Suppressor macrophage treated with lipopolysaccharide for 1 hour (primary cell): ENCODE data around the gene CRYAA.
"Not testable (repeated sequence)": the region's sequence is repeated elsewhere in the genome, so short reads cannot be mapped to it uniquely, and the experiment has no call there.

Experiments used
- DNase-seq, 3 donors: peaks; one replicate each; pipeline ENCODE4 v3.0.0-alpha.2; 2020 to 2022

The CRYAA gene

DNA sequence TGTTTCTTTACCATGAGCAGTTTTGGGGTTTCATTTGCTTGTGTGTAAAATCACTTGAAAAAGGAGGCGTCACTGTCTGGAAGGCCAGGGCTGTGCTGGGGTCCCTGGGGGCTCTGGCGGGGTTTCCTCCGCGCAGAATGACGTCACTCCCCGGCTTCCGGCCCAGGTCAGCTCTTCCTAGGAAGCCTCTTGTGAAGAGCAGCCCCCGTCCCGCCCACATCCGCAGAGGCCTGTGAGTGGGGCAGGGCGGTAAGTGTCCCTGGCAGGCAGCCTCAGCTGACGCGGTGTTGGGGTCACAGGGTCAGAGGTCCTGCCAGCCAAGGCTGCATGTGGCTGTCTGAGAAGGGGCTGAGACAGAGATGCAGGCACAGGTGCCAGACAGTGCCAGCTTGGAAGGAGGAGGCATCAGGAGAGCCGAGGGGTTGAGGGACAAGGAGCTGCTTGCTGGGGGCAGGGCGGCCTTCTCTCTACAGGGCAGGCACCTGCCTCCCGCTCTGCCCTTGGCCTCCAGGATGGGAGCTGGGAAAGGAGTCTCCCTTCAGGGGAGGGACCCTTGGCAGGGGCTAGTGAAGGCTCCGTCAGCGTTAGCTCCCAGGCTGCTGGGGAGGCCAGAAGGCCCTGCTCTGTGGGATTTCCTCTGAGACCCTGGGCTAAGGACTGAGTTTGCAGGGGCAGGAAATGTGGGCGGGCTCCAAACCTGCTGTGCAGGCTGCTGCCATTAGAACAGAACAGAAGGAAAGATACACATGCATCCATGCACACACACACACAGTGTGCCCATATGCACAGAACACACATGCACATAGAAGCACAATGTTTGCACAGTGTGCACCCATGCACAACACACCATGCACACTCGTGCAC, 8.5 kb downstream of the CRYAA start:
- DNase-seq = not testable (repeated sequence)

DNA sequence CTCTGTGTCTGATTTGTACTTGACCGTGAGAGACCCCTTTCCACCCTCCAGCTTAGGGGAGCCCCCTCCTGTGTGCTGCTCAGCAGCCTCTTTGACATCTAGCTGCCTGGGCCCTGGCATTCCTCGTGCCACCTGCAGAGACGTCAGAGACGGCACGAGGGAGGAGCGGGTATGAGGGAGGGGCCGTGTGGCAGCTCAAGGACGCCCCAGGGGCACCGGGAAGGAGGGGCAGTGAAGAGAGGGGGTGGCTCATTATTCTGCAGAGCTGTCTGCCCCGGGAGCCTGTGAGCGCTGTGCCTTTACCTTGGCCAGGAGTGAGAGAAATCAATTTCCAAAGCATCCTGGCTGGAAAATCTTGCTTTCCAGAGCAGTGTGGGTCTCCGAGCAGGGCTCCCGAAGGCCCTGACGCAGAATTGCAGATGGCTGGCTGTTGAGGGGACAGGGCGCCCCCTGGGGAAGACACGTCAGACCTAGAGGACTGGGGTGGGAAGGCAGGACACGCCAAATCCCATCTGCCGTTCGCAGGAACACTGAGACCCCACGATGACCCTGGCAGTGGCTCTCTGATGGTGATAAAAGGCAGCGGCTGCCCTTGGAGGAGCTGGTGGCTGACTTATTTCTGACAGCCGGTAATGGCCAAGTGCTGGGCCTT, 9.5 kb downstream of the CRYAA start:
- not testable (repeated sequence) for DNase-seq

DNA sequence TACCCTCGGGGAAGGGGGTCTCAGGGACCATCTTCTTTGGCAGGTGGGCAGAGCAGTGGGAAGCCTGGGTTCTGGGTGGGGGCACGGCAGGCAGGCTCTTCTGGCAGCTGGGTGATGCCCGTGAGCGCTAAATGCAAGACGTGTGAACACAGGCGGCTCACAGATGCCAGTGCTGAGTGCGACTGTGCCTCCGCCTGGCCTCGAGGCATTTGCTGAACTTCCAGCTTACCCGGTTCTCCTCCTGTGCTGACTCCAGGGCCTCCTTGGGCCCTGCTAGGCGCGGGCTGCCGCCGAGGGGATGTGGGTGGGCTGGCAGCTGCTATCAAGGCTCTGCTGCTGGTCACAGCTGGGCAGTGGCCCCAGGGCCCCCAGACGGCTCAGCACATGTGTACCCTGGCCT, 12.2 kb downstream of the CRYAA start:
- DNase-seq = not testable (repeated sequence)

DNA sequence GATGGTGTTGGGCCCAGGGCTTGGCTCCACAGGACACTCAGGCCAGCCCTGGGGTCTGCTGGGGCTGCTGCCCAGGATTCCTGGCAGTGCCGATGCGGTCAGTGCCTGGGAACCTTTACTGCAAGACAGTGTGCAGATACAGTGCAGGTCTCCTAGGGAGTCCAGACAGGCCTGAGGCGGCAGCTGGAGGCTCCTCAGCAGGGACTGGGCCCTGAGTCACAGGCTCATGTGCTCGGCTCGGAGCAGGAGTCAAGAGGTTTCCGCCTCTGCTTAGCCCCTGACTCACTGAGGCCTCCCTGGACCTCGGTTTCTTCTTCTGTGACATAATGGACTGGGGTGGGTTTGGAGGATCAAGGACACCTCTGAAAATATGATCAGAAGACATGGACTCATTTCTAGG, 18.5 kb downstream of the CRYAA start:
- not testable (repeated sequence) for DNase-seq

DNA sequence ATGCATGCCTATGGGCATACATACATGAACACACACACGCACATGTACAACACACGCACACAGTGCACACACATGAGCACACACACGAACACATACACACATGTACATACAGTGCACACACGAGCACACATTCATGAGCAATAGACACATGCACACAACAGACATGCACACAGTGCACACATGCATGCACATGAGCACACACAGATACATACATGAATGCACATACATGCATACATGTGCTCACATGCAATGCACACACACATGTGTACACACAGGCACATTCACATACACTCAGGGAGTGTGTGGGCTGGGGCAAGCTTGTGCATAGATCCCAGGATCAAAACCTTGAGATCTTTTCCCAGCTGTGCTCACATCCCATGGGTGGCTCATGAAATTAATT, 18.9 kb downstream of the CRYAA start:
- no peak for DNase-seq

DNA sequence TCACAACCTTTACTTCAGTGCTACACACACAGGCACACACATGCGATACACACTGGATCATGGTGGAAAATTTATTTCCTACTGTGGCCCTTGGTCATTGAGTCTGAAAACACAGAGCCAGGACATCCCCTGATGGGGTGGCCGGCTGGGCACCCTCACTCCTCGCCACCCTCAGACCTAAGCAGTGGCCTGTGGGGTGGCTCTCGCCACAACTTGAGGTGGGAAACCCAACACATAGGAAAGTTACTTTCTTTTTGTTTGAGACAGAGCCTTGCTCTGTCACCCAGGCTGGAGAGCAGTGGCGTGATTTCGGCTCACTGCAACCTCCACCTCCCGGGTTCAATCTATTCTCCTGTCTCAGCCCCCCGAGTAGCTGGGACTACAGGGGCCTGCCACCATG, 19.4 kb downstream of the CRYAA start:
- DNase-seq = no peak

DNA sequence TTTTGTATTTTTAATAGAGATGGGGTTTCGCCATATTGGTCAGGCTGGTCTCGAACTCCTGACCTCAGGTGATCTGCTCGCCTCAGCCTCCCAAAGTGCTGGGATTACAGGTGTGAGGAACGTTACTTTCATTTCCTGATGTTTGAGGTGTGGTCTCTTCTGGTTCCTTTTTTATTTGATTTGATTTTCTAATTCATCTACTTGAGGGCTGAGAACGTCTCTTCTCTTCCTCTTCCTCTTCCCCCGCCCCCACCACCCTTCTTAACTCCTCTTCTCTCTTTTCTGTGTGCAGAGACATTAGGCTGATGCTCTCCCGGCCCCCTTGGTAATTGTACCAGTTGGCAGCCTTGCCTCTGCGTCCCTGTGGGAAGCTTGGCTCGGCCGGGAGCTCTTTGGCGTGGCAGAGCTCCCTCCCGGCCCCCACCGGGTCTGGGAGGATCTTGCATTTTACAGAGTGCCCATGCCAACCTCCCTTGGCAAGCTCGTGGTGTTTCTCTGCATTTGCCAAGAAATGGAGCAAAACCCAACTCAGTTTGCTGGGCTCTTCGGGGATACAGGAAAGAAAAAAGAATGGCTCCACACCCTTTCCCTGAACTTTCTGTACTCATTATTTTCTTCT, 19.9 kb downstream of the CRYAA start:
- no peak for DNase-seq

DNA sequence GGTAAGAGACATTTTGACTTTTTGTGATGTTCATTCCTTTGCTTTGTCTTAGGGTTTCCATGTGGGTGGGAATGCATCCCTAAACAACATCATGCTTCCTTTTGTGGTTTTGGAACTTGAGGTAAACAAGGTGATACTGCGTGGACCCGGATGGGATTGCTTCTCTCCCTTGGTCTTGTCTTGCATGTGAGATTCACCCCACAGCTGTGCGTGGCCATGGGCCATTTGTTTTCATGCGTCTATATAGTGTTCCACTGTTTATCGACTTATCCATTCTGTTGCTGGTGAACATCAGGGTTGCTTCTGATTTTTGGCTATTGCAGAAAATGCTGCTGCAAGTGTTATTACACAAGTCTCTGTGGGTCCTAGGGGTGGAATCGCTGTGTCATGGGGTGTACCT, 21.1 kb downstream of the CRYAA start:
- no peak for DNase-seq

DNA sequence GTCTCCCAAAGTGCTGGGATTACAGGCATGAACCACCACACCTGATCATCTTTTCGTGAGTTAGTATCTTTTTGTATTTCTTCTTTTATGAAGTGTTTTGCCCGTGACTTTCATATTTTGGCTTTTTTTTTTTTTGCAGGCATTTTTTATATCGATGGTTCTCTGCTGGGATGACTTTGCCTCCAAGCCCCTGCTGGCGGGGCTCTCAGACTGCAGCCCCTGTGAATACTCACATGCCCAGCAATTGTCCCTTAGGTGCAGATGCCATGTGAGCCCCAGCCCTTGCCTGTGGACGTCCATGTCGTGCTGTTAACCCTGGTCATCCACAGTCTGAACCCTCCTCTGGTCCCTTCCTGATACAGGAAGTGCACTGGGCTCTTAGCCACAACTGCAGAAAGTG, 21.7 kb downstream of the CRYAA start:
- no peak for DNase-seq

DNA sequence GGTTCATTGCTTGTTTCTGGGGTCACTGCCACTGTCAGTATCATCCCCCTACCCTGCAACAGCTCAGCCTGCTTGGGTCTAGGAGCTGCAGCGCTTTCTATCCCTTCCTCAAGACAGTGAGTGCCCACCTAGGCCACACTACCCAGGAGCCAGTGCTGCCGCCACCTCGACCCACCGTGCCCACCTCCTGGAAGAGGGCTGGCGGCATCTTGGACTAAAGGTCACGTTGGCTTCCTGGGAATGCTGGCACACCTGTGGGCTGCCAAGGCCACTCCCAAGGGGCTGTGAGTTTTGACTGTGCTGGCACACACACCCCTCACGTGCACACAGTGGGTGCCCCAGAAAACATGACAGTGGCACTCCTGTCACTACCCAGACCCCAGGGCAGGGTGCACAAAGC, 22.1 kb downstream of the CRYAA start:
- no peak for DNase-seq

DNA sequence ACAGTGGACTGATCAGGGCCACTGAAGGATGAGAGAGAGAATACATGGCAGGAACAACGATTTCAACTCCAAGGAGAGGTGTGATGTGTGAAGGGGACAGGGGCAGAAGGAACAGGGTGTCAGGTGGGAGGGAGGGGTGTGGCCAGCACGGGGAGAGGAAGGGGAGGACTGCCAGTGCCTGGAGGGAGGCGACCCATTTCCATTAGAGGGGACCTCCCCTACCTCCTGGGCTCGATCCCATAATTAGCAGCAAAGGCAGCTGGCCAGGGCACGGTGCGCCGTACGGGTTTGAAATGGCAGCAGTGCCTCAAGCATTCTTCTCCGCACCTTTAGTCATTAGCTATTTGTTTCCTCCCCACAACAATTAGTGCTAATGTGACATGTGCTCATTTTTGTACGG, 22.7 kb downstream of the CRYAA start:
- no peak for DNase-seq

DNA sequence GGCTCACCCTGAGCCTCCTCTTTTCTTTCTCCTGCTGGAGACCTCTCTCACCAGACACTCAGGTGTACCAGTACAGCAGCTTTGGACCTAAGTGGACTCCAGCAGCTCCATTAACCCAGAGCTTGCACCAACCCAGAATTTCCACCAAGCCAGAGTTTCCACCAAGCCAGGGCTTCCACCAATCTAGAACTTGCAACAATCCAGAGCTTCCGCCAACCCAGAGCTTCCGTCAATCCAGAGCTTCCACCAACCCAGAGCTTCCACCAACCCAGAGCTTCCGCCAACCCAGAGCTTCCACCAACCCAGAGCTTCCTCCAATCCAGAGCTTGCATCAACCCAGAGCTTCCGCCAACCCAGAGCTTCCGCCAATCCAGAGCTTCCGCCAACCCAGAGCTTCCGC, 23.2 kb downstream of the CRYAA start:
- no peak for DNase-seq

DNA sequence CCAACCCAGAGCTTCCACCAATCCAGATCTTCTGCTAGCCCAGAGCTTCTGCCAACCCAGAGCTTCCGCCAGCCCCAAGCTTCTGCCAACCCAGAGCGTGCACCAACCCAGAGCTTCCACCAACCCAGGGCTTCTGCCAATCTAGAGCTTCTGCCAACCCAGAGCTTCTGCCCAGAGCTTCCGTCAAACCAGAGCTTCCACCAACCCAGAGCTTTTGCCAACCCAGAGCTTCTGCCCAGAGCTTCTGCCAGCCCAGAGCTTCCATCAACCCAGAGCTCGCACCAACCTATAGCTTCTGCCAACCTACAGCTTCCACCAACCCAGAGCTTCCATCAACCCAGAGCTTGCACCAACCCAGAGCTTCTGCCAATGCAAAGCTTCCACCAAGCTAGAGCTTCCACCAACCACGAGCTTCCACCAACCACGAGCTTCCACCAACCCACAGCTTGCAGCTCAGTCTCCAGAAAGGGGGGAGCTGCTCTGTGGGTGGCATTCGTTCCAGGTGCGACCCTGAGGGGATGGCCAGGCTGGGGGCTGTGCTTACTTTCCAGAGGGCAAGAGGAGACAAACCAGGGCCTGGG, 23.8 kb downstream of the CRYAA start:
- no peak for DNase-seq

DNA sequence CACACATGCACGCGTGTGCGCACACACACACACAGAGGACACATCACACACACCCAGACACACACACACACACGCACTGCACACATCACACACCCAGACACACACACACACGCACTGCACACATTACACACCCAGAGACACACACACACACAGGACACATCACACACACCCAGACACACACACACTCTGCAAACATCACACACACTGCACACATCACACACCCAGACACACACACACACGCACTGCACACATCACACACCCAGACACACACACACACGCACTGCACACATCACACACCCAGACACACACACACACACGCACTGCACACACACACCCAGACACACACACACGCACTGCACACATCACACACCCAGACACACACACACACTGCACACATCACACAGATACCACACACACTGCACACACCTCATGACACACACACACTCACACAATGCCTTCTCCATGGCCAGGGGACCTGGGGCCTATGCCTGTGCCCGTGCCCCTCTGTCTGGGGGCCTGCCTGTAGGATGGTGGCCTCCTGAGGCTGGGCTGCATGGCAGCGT, 24.4 kb downstream of the CRYAA start:
- no peak for DNase-seq

DNA sequence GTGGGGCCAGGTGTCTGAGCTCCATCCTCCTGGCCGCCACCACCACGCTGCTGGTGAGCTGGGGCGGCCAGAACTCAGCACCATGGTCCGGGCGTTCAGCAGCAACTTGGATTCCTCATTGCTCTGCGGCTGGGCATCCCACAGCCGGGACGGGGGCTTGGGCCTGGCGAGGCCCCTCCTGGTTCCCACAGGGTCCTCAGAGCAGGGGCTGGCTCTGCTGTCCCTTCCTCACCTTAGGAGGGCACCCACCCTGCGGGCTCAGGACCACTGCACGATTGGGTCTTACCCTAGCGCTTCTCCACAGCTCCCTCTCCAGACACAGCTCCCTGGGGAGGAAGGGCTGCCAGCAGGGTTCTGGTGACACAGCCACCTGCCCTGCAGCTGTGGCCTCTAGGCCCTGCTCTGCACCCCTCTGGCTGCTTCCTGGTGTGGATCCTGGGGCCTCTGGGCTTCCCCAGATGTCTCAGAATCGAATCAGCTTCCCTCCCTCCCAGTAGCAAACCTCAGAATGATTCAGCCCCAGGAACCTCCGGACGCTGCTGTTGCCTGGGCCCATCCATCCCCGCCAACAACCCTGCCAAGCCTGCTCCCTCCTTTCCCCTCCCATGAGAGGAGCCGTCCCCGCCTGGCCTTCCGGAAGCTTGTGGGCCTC, 25.0 kb downstream of the CRYAA start:
- DNase-seq = peak; percentile 76 to 77 (median 77)

DNA sequence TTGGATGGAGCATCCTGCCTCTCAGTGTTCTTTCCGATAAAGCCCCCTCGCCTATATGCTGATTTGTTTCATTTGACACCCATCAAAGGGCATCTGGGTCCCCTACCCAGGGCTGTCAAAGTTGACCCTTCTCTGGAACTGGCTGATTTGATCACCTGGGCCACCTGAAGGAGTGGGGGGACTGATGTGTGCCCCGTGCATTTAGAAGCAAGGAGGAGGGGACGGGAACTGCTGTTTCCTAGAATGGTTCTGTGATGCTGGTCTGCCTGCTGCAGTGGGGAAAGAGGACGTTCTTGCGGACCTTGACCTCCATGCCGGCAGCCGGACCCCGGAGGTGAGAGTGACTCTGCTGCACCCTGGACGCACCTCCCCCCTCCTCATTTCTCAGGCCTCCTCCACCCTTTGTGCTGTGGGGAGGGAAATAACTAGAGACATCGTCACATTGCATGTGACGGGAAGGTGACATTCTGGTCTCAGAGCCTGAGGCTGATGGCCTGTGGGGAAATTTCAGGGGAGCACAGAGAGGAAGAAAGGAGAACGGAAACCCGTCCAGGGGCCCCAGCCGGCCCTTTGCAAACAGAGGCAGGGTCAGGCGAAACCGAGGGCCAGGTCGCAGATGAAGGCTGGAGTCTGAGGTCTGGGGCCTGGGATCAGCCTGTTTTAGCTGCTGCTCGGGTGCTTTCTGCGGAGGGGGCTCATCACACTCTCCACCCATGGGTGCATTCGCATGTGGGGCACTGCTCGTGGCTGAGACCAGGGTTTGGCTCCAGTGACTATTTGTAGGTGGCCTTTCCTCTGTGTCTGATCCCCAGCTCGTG, 25.7 kb downstream of the CRYAA start:
- DNase-seq = peak; percentile 74 to 77 (median 76)

DNA sequence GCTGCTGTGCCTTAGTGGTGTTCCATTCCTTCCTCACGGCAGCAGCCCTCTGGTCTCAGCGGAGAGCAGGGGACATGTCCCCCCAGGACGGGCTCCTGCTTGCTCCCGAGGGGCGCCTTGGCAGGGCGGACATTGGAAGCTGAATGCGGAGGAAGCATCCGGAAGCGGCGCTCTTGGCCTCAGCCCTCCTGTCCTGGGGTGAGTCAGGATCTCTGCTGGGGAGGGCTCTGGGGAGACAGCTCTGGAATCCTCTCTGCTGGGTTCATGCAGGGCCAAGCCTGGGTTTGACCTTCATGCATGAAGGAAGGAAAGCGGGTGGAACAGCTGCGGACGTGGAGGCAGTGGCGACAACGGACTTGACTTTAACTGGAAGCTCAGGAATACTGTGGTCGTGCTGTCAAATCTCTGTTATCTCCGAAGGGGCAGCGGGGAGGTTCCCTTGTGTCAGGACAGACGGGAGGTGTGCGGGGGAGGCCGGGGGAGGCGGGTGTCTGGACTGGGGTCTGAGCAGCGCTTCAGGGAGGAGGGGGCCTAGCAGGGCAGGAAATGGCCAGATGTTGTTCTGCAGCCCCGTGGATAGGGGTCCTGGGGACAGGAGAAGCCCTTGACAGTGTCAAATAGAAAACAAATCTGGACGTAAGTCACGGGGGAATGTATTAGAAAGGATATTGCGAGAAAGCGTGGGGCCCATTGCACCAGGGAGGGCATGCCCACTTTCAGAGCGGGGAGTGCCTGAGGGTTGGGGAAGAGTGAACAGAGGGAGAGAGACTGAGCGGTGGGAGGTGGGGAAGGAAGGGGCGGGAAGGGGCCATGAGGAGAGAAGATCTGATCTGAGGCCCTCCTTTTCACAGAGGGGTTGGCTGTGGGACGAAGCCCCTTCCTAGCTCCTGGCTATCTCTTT, 26.6 kb downstream of the CRYAA start:
- no peak for DNase-seq

DNA sequence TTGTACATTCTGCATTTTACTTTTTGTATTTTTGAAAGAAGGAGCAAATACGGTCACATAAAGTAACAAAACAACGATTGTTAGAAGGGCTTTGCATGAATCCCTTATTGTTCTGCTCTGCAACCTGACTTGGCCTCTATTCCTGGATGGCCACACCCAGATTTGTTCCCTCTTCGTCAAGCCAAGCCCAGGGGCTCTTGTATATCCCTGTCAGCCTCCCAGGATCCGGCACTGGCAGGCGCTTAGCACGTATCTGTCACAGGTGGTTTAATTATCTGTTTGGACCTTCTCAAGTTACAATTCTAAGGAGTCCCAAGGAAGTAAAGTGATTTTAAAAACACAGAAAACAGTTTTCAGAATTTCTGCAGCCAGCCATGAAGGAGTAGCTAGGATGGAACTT, 28.0 kb downstream of the CRYAA start:
- no peak for DNase-seq

DNA sequence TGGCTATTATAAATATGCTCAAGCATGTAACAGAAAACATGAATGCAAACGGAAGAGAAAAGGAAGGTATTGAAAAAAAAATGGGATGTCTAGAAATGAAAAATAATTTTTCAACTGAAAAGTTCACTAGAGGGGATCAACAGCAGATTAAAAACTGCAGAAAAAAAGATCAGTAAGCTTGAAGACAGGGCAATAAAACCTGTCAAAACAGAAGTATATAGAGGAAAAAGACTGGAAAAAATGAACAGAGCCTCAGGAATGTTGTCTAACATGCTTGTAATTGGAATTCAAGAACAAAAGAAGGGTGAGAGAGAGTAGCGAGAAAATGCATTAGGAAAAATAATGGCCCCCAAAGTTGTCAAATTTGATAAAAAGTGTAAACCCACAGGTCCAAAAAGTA, 29.6 kb downstream of the CRYAA start:
- DNase-seq = no peak

DNA sequence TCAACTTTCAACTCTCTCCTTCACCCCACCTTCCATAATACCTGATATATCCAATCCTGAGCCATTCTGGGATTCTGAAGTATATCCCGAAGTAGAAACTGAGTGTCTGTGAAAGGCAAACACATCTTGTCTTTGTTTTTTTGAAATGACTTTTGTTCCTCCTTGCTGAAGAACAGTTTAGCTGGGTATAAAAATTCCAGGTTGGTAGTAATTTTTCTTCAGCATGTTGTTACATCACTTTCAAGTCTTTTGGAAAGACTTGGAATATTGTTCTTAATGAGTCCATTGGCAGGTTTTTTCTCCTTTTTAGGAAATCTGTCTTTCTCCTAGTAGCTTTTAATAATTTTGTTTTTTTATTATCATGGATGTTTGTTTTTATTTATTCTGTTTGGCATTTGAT, 32.7 kb downstream of the CRYAA start:
- DNase-seq = no peak

DNA sequence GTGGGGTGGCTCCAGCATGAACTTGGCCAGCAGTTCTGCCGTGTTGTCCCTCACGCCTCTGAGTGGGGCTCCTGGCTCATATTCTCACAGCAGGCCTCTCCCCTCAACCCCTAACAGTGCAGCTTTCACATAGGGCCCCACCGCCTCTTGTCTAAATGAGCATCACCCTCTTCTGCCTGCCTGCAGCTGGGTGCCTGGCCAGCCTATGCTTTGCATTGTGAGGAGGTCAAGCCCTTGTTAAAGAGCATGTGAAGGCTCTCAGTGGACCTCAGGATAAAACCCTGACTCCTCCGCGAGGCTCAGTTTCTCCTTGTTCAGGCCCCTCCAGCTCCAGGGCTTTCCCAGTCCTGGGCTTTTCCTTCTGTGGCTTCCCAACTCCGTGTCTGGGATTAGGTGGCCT, 34.8 kb downstream of the CRYAA start:
- no peak for DNase-seq
